ENCODE measurements around the gene HBG2. TPM values are rescaled to one million over a fixed set of nuclear protein-coding genes. Genes with fewer than 3 reads are reported as not detected.

Gene HBG2
- total and polyA plus RNA-seq, 4 donors: 2,225 to 14,331 (median 7,413) TPM

- Histone ChIP-seq H3K4me1 (ENCODE audit: control insufficient read depth, insufficient read depth, low read length) (no peaks in the 10 kb centered on the region), H3K27ac (ENCODE audit: low read depth, low read length) (no peak overlapping the region), H3K36me3 (ENCODE audit: control insufficient read depth, insufficient read depth, low read length) (no peaks in the 10 kb centered on the region), H3K9me3 (ENCODE audit: control insufficient read depth, insufficient read depth, low read length) (no peaks in the 10 kb centered on the region), H3K27me3 (ENCODE audit: control insufficient read depth, insufficient read depth, low read length) (no peaks in the 10 kb centered on the region), H3K4me3 (ENCODE audit: low read depth, low read length) (no peak overlapping the region)
- 50% methylated on average over 1 of the region's 2 CpGs for WGBS (ENCODE audit: insufficient coverage)
- no peak for DNase-seq (ENCODE audit: low read depth in 4 of 6, low spot score in 6 of 6)
Measured at GRCh38 chr11:5225480-5225871, 29.1 kb downstream of the HBG2 start.

DNA sequence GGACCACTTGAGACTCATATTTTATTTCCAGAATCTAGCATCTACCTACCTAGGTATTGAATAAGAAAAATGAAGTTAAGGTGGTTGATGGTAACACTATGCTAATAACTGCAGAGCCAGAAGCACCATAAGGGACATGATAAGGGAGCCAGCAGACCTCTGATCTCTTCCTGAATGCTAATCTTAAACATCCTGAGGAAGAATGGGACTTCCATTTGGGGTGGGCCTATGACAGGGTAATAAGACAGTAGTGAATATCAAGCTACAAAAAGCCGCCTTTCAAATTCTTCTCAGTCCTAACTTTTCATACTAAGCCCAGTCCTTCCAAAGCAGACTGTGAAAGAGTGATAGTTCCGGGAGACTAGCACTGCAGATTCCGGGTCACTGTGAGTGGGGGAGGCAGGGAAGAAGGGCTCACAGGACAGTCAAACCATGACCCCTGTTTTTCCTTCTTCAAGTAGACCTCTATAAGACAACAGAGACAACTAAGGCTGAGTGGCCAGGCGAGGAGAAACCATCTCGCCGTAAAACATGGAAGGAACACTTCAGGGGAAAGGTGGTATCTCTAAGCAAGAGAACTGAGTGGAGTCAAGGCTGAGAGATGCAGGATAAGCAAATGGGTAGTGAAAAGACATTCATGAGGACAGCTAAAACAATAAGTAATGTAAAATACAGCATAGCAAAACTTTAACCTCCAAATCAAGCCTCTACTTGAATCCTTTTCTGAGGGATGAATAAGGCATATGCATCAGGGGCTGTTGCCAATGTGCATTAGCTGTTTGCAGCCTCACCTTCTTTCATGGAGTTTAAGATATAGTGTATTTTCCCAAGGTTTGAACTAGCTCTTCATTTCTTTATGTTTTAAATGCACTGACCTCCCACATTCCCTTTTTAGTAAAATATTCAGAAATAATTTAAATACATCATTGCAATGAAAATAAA lies 29.8 kb downstream of the HBG2 start:
- H3K4me1 ChIP-seq (ENCODE audit: control insufficient read depth, insufficient read depth, low read length): no peaks in the 10 kb centered on the region
- H3K4me3 ChIP-seq (ENCODE audit: low read depth, low read length): no peak overlapping the region
- DNase-seq (ENCODE audit: low read depth in 4 of 6, low spot score in 6 of 6): no peak
- no peaks in the 10 kb centered on the region for H3K9me3 ChIP-seq (ENCODE audit: control insufficient read depth, insufficient read depth, low read length)
- 93% methylated on average over 3 of the region's 6 CpGs for WGBS (ENCODE audit: insufficient coverage)
- no peak overlapping the region for H3K27ac ChIP-seq (ENCODE audit: low read depth, low read length)
- no peaks in the 10 kb centered on the region for H3K36me3 ChIP-seq (ENCODE audit: control insufficient read depth, insufficient read depth, low read length)
- H3K27me3 ChIP-seq (ENCODE audit: control insufficient read depth, insufficient read depth, low read length): no peaks in the 10 kb centered on the region

GRCh38 chr11:5223686-5224085 lies 30.9 kb downstream of the HBG2 start:
- H3K36me3 ChIP-seq (ENCODE audit: control insufficient read depth, insufficient read depth, low read length): no peaks in the 10 kb centered on the region
- no peaks in the 10 kb centered on the region for H3K9me3 ChIP-seq (ENCODE audit: control insufficient read depth, insufficient read depth, low read length)
- WGBS (ENCODE audit: insufficient coverage): no CpG with 5 or more reads among the region's 1 CpG
- no peaks in the 10 kb centered on the region for H3K4me1 ChIP-seq (ENCODE audit: control insufficient read depth, insufficient read depth, low read length)
- H3K4me3 ChIP-seq (ENCODE audit: low read depth, low read length): no peak overlapping the region
- no peak for DNase-seq (ENCODE audit: low read depth in 4 of 6, low spot score in 6 of 6)
- H3K27ac ChIP-seq (ENCODE audit: low read depth, low read length): no peak overlapping the region
- no peaks in the 10 kb centered on the region for H3K27me3 ChIP-seq (ENCODE audit: control insufficient read depth, insufficient read depth, low read length)

DNA sequence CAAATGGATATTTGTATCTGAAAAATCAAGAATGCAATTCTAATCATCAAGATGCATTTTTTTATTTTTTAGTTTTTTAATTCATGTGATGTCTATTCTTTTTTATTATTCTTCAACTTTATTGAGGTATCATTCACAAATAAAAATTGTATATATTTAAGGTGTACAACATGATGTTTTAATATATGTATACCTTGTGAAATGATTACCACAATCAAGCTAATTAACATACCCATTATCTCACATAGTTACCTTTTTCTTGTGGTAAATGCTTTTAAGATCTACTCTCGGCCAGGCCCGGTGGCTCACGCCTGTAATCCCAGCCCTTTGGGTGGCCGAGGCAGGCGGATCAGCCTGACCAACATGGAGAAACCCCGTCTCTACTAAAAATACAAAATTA lies 31.4 kb downstream of the HBG2 start:
- H3K27ac ChIP-seq (ENCODE audit: low read depth, low read length): no peak overlapping the region
- WGBS (ENCODE audit: insufficient coverage): 86% methylated on average over 6 of the region's 6 CpGs
- H3K4me3 ChIP-seq (ENCODE audit: low read depth, low read length): no peak overlapping the region
- no peaks in the 10 kb centered on the region for H3K27me3 ChIP-seq (ENCODE audit: control insufficient read depth, insufficient read depth, low read length)
- no peaks in the 10 kb centered on the region for H3K36me3 ChIP-seq (ENCODE audit: control insufficient read depth, insufficient read depth, low read length)
- H3K4me1 ChIP-seq (ENCODE audit: control insufficient read depth, insufficient read depth, low read length): no peaks in the 10 kb centered on the region
- H3K9me3 ChIP-seq (ENCODE audit: control insufficient read depth, insufficient read depth, low read length): no peaks in the 10 kb centered on the region
- DNase-seq (ENCODE audit: low read depth in 4 of 6, low spot score in 6 of 6): no peak

DNA sequence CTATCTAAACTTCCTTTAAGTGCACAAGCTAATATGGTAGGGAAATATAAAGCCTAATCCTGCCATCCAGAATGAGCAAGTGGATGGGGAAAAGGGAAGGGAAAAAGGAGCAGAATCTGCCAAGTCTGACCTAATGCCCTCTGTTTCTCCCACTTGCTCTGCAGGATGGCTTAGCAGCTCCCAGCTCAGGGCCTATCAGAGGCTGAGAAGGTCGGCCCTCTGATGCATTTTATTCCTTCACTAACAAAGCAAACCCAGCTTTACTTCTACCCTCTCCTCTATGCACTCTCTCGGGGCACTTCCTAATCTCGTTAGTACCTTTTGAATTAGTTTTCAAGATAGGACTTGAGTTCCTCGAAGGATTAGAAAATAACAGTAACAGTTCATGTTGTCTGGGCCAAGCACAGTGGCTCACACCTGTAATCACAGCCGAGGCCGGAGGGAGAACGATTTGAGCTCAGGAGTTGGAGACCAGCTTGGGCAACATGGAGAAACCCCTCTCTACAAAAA lies 44.1 kb downstream of the HBG2 start:
- Histone ChIP-seq H3K9me3 (ENCODE audit: control insufficient read depth, insufficient read depth, low read length) (no peaks in the 10 kb centered on the region), H3K36me3 (ENCODE audit: control insufficient read depth, insufficient read depth, low read length) (no peaks in the 10 kb centered on the region), H3K27ac (ENCODE audit: low read depth, low read length) (no peak overlapping the region), H3K4me3 (ENCODE audit: low read depth, low read length) (no peak overlapping the region), H3K27me3 (ENCODE audit: control insufficient read depth, insufficient read depth, low read length) (no peaks in the 10 kb centered on the region), H3K4me1 (ENCODE audit: control insufficient read depth, insufficient read depth, low read length) (no peaks in the 10 kb centered on the region)
- no peak for DNase-seq (ENCODE audit: low read depth in 4 of 6, low spot score in 6 of 6)
- WGBS (ENCODE audit: insufficient coverage): 80% methylated on average over 5 of the region's 7 CpGs

DNA sequence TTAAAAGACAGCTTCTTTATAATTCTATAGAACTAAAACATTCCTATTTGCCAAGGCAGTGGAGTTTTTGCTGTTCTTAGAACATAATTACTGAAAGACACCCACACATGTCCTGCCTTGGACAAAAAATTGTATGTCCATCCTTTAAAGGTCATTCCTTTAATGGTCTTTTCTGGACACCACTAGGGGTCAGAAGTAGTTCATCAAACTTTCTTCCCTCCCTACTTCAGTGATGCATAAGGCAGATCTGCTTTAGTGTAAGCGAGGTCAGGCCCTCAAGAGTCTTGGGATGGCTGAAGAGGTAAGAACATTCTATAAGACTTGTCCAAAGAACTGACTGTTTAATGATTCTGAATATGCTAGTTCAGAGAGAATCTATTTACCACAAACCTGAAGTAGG lies 49.8 kb downstream of the HBG2 start:
- Histone ChIP-seq H3K4me3 (ENCODE audit: low read depth, low read length) (no peak overlapping the region), H3K27me3 (ENCODE audit: control insufficient read depth, insufficient read depth, low read length) (no peaks in the 10 kb centered on the region), H3K36me3 (ENCODE audit: control insufficient read depth, insufficient read depth, low read length) (no peaks in the 10 kb centered on the region), H3K27ac (ENCODE audit: low read depth, low read length) (no peak overlapping the region), H3K4me1 (ENCODE audit: control insufficient read depth, insufficient read depth, low read length) (no peaks in the 10 kb centered on the region), H3K9me3 (ENCODE audit: control insufficient read depth, insufficient read depth, low read length) (no peaks in the 10 kb centered on the region)
- DNase-seq (ENCODE audit: low read depth in 4 of 6, low spot score in 6 of 6): peak in 2 of 6 donors; percentile 8 to 36
- no CpG with 5 or more reads among the region's 1 CpG for WGBS (ENCODE audit: insufficient coverage)

GRCh38 chr11:5203366-5203765 lies 51.2 kb downstream of the HBG2 start:
- no peak for DNase-seq (ENCODE audit: low read depth in 4 of 6, low spot score in 6 of 6)
- no peaks in the 10 kb centered on the region for H3K36me3 ChIP-seq (ENCODE audit: control insufficient read depth, insufficient read depth, low read length)
- H3K4me1 ChIP-seq (ENCODE audit: control insufficient read depth, insufficient read depth, low read length): no peaks in the 10 kb centered on the region
- no peak overlapping the region for H3K27ac ChIP-seq (ENCODE audit: low read depth, low read length)
- WGBS (ENCODE audit: insufficient coverage): no CpG with 5 or more reads among the region's 2 CpGs
- H3K27me3 ChIP-seq (ENCODE audit: control insufficient read depth, insufficient read depth, low read length): no peaks in the 10 kb centered on the region
- H3K9me3 ChIP-seq (ENCODE audit: control insufficient read depth, insufficient read depth, low read length): no peaks in the 10 kb centered on the region
- H3K4me3 ChIP-seq (ENCODE audit: low read depth, low read length): no peak overlapping the region

Other genes with a start within 250 kb of the HBG2 start
- not detected for gene OR52J3, start 208.3 kb downstream of the HBG2 start, total RNA-seq
- gene OR52J3, start 208.3 kb downstream of the HBG2 start, polyA plus RNA-seq (ENCODE audit: insufficient read length in 2 of 2): not detected
- not detected for gene OR52E2, start 195.2 kb downstream of the HBG2 start, total RNA-seq
- gene OR52E2, start 195.2 kb downstream of the HBG2 start, polyA plus RNA-seq (ENCODE audit: insufficient read length in 2 of 2): not detected
- not detected for gene OR52E1, start 185.2 kb downstream of the HBG2 start, total RNA-seq
- not detected for gene OR52E1, start 185.2 kb downstream of the HBG2 start, polyA plus RNA-seq (ENCODE audit: insufficient read length in 2 of 2)
- under 1 TPM in 1 of 2 donors, not detected in 1; 0.06 TPM for gene OR52A5, start 116.4 kb downstream of the HBG2 start, total RNA-seq
- gene OR52A5, start 116.4 kb downstream of the HBG2 start, polyA plus RNA-seq (ENCODE audit: insufficient read length in 2 of 2): not detected
- gene OR52A1, start 100.0 kb downstream of the HBG2 start, total RNA-seq: not detected
- under 1 TPM; 0.05 to 0.10 TPM for gene OR52A1, start 100.0 kb downstream of the HBG2 start, polyA plus RNA-seq (ENCODE audit: insufficient read length in 2 of 2)
- gene OR51V1, start 54.1 kb downstream of the HBG2 start, total RNA-seq: not detected
- not detected for gene OR51V1, start 54.1 kb downstream of the HBG2 start, polyA plus RNA-seq (ENCODE audit: insufficient read length in 2 of 2)
- 1,000 to 10,000 TPM; 1,170 to 2,002 TPM for gene HBB, start 27.7 kb downstream of the HBG2 start, total RNA-seq
- gene HBB, start 27.7 kb downstream of the HBG2 start, polyA plus RNA-seq (ENCODE audit: insufficient read length in 2 of 2): 100 to 1,000 TPM; 132 to 148 TPM
- gene HBD, start 20.3 kb downstream of the HBG2 start, total RNA-seq: 1 to 10 TPM in 1 of 2 donors, under 1 TPM in 1; 0.17 to 1.2 TPM
- gene HBD, start 20.3 kb downstream of the HBG2 start, polyA plus RNA-seq (ENCODE audit: insufficient read length in 2 of 2): not detected
- gene HBG1, start 4.9 kb downstream of the HBG2 start, total RNA-seq: 1,000 to 10,000 TPM in 1 of 2 donors, 100 to 1,000 TPM in 1; 286 to 1,550 TPM
- gene HBG1, start 4.9 kb downstream of the HBG2 start, polyA plus RNA-seq (ENCODE audit: insufficient read length in 2 of 2): 10 to 100 TPM in 1 of 2 donors, 1 to 10 TPM in 1; 8.9 to 10.7 TPM
- gene HBE1, start 15.2 kb upstream of the HBG2 start, total RNA-seq: 10 to 100 TPM; 14.4 to 30.5 TPM
- gene HBE1, start 15.2 kb upstream of the HBG2 start, polyA plus RNA-seq (ENCODE audit: insufficient read length in 2 of 2): 1 to 10 TPM; 9.2 to 9.3 TPM
- under 1 TPM in 1 of 2 donors, not detected in 1; 0.17 TPM for gene OR51B4, start 47.2 kb upstream of the HBG2 start, total RNA-seq
- not detected for gene OR51B4, start 47.2 kb upstream of the HBG2 start, polyA plus RNA-seq (ENCODE audit: insufficient read length in 2 of 2)
- gene OR51B2, start 69.5 kb upstream of the HBG2 start, total RNA-seq: under 1 TPM; 0.20 to 0.22 TPM
- not detected for gene OR51B2, start 69.5 kb upstream of the HBG2 start, polyA plus RNA-seq (ENCODE audit: insufficient read length in 2 of 2)
- gene OR51B5, start 88.7 kb upstream of the HBG2 start, total RNA-seq: 1 to 10 TPM in 1 of 2 donors, under 1 TPM in 1; 0.99 to 1.7 TPM
- gene OR51B5, start 88.7 kb upstream of the HBG2 start, polyA plus RNA-seq (ENCODE audit: insufficient read length in 2 of 2): under 1 TPM in 1 of 2 donors, not detected in 1; 0.33 TPM
- not detected for gene OR51B6, start 96.7 kb upstream of the HBG2 start, total RNA-seq
- gene OR51B6, start 96.7 kb upstream of the HBG2 start, polyA plus RNA-seq (ENCODE audit: insufficient read length in 2 of 2): not detected
- gene OR51M1, start 129.0 kb upstream of the HBG2 start, total RNA-seq: not detected
- gene OR51M1, start 129.0 kb upstream of the HBG2 start, polyA plus RNA-seq (ENCODE audit: insufficient read length in 2 of 2): not detected
- not detected for gene OR51Q1, start 167.3 kb upstream of the HBG2 start, total RNA-seq
- not detected for gene OR51Q1, start 167.3 kb upstream of the HBG2 start, polyA plus RNA-seq (ENCODE audit: insufficient read length in 2 of 2)
- gene OR51I1, start 186.7 kb upstream of the HBG2 start, total RNA-seq: under 1 TPM in 1 of 2 donors, not detected in 1; 0.28 TPM
- not detected for gene OR51I1, start 186.7 kb upstream of the HBG2 start, polyA plus RNA-seq (ENCODE audit: insufficient read length in 2 of 2)
- not detected for gene OR51I2, start 194.5 kb upstream of the HBG2 start, total RNA-seq
- not detected for gene OR51I2, start 194.5 kb upstream of the HBG2 start, polyA plus RNA-seq (ENCODE audit: insufficient read length in 2 of 2)
- not detected for gene OR52D1, start 233.9 kb upstream of the HBG2 start, total RNA-seq
- gene OR52D1, start 233.9 kb upstream of the HBG2 start, polyA plus RNA-seq (ENCODE audit: insufficient read length in 2 of 2): not detected